Lung (tissue), 12 donors: ENCODE results near the gene DOCK1. TPM values are rescaled to one million over a fixed set of nuclear protein-coding genes. Genes with fewer than 3 reads are reported as not detected.

ENCODE experiments used
- ATAC-seq: fragments of 200-7000 bp; cut with Tn5 transposase; one replicate; pipeline ENCODE4 v1.9.1; 2020; ENCODE audit warnings: moderate number of reproducible peaks; ENCODE audit not compliant: insufficient read depth, low FRiP score
- DNase-seq, 3 donors: peaks; one replicate each; pipeline ENCODE4 v3.0.0-alpha.2; 2013 to 2017
- H3K27ac ChIP-seq, 2 donors: one replicate each; pipeline ENCODE4 v1.5.1; 2013; ENCODE audit warnings: mild to moderate bottlenecking in 2 of 2, moderate library complexity in 2 of 2, control low read depth in 1 of 2, inconsistent platforms in 1 of 2, low read depth in 1 of 2, low read length in 1 of 2
- H3K27me3 ChIP-seq, 3 donors: one replicate each; pipeline ENCODE4 v1.5.1; 2013; ENCODE audit warnings: low read length in 2 of 3; ENCODE audit not compliant: control insufficient read depth in 3 of 3, insufficient read depth in 3 of 3
- H3K36me3 ChIP-seq, 4 donors: one replicate each; pipeline ENCODE4 v1.5.1; 2013; ENCODE audit warnings: low read length in 4 of 4, mild to moderate bottlenecking in 1 of 4, moderate library complexity in 1 of 4; ENCODE audit not compliant: control insufficient read depth in 4 of 4, insufficient read depth in 4 of 4
- H3K4me1 ChIP-seq, 5 donors: one replicate each; pipeline ENCODE4 v1.5.1; 2013; ENCODE audit warnings: low read length in 5 of 5, mild to moderate bottlenecking in 2 of 5, moderate library complexity in 1 of 5; ENCODE audit not compliant: control insufficient read depth in 5 of 5, insufficient read depth in 5 of 5
- H3K4me3 ChIP-seq: one replicate; pipeline ENCODE4 v1.5.1; 2013; ENCODE audit warnings: mild to moderate bottlenecking, control low read depth, moderate library complexity
- H3K9ac ChIP-seq, 2 donors: one replicate each; pipeline ENCODE4 v1.5.1; 2013; ENCODE audit warnings: low read length in 2 of 2, control low read depth in 1 of 2; ENCODE audit not compliant: insufficient read depth in 1 of 2
- H3K9me3 ChIP-seq, 4 donors: one replicate each; pipeline ENCODE4 v1.5.1; 2013; ENCODE audit warnings: low read length in 3 of 4, mild to moderate bottlenecking in 1 of 4, moderate library complexity in 1 of 4; ENCODE audit not compliant: control insufficient read depth in 4 of 4, insufficient read depth in 3 of 4
- WGBS, 2 donors: extraction: QIAGEN DNeasy Blood & Tissue Kit; methylation state at CpG; one replicate each; pipeline ENCODE4 v1.1.7; 2013; 5-methylcytosine and 5-hydroxymethylcytosine counted together
- polyA plus RNA-seq, 2 donors: library from polyadenylated mRNA; stranded (reverse); fragments of 200-250 nt; gene quantifications; one replicate each; pipeline ENCODE4 v1.2.1, GENCODE V29; 2013
- total RNA-seq, 2 donors: library from RNA; depleted of rRNA in 1 of 2; stranded (reverse); fragments of >200 nt in 1 of 2; gene quantifications; one replicate each; pipeline ENCODE4 v1.2.1, GENCODE V29; 2014 to 2021
- TF ChIP-seq, protein P1 (sequence below): IDR thresholded peaks from 2 replicates; pipeline ENCODE4 v1.5.1; 2012; ENCODE audit warnings: mild to moderate bottlenecking; ENCODE audit errors: control extremely low read depth, extremely low read depth
- donor health status: control.
- donor health status: control.
- donor health status: Bipolar disorder and iron deficiency.
- donor health status: healthy.
- donor health status: DM: yes; HTN: yes; CAD: no.

DOCK1 gene
- total and polyA plus RNA-seq, 4 donors = 11.2 to 102 (median 30.5) TPM

DNA sequence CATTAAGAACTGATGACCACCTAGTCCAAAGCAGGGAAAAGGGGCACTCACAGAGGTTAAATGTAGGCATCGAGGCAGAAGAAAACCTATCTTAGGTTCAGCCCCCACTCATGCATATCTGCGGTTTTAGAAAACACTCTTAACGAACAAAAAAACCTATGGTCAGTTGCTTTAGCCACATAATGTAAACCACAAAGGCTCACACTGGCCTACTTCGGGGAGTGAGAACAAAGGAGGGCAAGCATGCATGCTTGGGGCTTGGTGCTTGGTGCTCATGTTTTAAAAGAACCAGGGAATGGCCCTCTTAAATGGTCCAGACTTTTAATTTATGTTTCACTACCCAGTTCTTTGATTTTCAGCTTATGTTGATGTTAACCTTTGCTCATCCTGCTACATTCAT, 276.9 kb downstream of the DOCK1 start:
- TF ChIP-seq, protein P1, sequence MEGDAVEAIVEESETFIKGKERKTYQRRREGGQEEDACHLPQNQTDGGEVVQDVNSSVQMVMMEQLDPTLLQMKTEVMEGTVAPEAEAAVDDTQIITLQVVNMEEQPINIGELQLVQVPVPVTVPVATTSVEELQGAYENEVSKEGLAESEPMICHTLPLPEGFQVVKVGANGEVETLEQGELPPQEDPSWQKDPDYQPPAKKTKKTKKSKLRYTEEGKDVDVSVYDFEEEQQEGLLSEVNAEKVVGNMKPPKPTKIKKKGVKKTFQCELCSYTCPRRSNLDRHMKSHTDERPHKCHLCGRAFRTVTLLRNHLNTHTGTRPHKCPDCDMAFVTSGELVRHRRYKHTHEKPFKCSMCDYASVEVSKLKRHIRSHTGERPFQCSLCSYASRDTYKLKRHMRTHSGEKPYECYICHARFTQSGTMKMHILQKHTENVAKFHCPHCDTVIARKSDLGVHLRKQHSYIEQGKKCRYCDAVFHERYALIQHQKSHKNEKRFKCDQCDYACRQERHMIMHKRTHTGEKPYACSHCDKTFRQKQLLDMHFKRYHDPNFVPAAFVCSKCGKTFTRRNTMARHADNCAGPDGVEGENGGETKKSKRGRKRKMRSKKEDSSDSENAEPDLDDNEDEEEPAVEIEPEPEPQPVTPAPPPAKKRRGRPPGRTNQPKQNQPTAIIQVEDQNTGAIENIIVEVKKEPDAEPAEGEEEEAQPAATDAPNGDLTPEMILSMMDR = no peak
- H3K4me3 ChIP-seq = no peak overlapping the region
- DNase-seq (no peak), ATAC-seq (no peak)
- no peaks in the 10 kb centered on the region for H3K9me3 ChIP-seq
- no peak overlapping the region for H3K27ac ChIP-seq
- no peak overlapping the region for H3K9ac ChIP-seq
- H3K27me3 ChIP-seq = no peaks in the 10 kb centered on the region
- WGBS, 2 donors = 90 to 92% methylated on average over 4 of the region's 4 CpGs
- peaks cover 0 to 4% (median 2%) of the 10 kb centered on the region in 4 donors for H3K36me3 ChIP-seq
- peaks cover 0 to 2% (median 0%) of the 10 kb centered on the region in 5 donors for H3K4me1 ChIP-seq

DNA sequence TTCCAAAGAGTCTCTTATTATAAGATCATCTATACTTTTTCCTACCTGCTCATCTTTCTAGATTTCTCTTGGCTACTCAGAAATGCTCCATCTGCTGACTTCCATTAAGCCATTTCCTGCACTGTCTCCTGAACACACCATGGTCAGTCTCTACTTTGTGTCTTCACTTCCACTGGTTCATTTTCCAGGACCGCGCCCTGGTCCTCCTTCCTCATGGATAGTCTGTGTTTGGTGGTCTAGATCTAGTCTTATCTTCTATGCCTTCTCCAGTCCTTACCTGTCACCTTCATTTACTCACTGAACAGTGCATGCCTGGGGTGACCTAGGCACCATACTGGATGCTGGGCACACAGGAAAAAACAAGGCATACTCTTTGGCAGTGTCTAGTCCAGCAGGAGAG, 279.4 kb downstream of the DOCK1 start:
- H3K9me3 ChIP-seq = peaks cover 0 to 3% (median 0%) of the 10 kb centered on the region in 4 donors
- WGBS, 2 donors = 97 to 98% methylated on average over 2 of the region's 2 CpGs
- TF ChIP-seq, protein P1 = no peak
- H3K4me3 ChIP-seq = no peak overlapping the region
- no peak overlapping the region for H3K9ac ChIP-seq
- DNase-seq (no peak), ATAC-seq (no peak)
- H3K27me3 ChIP-seq = no peaks in the 10 kb centered on the region
- peaks cover 0 to 2% (median 0%) of the 10 kb centered on the region in 5 donors for H3K4me1 ChIP-seq
- H3K27ac ChIP-seq = no peak overlapping the region
- peaks cover 0 to 4% (median 0%) of the 10 kb centered on the region in 4 donors for H3K36me3 ChIP-seq

DNA sequence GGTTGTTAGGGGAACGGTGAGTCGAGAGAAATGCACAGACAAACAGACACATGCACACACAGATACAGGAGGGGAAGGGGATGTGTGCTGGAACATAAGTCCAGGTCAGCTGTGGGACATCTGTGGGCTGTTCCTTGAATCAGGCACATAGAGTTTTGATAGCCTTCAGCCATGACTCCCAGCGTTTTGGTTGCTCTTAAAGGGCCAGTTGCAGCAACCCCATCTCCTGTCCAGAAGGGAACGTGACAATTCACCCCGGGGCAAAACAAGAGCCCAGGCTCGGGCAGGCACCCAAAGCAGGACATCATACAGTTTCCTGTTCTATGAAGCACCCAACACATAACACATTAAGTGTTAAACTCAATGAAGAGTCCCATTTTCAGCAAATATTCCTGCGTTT, 281.6 kb downstream of the DOCK1 start:
- no peak overlapping the region for H3K4me3 ChIP-seq
- peaks cover 0 to 4% (median 0%) of the 10 kb centered on the region in 4 donors for H3K36me3 ChIP-seq
- peaks cover 0 to 2% (median 0%) of the 10 kb centered on the region in 5 donors for H3K4me1 ChIP-seq
- 84 to 89% methylated on average over 7 of the region's 7 CpGs for WGBS, 2 donors
- ATAC-seq (no peak), DNase-seq (no peak)
- H3K9me3 ChIP-seq = peaks cover 0 to 3% (median 0%) of the 10 kb centered on the region in 4 donors
- no peak overlapping the region for H3K9ac ChIP-seq
- TF ChIP-seq, protein P1 = no peak
- H3K27ac ChIP-seq = no peak overlapping the region
- H3K27me3 ChIP-seq = peaks cover 0 to 3% (median 0%) of the 10 kb centered on the region in 3 donors

DNA sequence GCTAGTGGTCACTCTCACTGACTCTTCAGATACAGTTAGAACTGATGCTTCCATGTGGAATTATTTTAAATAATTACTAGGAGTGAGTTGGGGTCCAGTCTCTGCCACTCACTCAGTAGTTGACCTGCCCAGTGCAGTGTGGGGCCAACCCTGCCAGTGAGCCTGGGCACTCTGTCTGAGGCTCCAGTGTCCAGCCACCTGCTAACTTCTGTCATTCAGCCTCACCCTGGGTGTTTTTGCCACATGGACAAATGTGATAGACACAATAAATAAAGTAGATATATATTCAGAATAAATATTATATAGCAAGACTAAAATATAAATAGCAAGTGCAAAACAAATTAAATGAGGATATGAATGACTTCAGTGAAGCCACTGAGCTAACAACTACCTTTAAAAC, 284.0 kb downstream of the DOCK1 start:
- H3K27me3 ChIP-seq = peaks cover 0 to 3% (median 3%) of the 10 kb centered on the region in 3 donors
- peaks cover 0 to 4% (median 0%) of the 10 kb centered on the region in 4 donors for H3K36me3 ChIP-seq
- H3K4me1 ChIP-seq = peaks cover 0 to 3% (median 2%) of the 10 kb centered on the region in 5 donors
- DNase-seq = no peak
- H3K27ac ChIP-seq = no peak overlapping the region
- no peak overlapping the region for H3K4me3 ChIP-seq
- ATAC-seq = no peak
- H3K9ac ChIP-seq = no peak overlapping the region
- TF ChIP-seq, protein P1 = no peak
- H3K9me3 ChIP-seq = peaks cover 0 to 3% (median 0%) of the 10 kb centered on the region in 4 donors
